Effector memory CD8-positive, alpha-beta T cell (primary cell): Measurements from ENCODE around the gene MAN2C1.

Experiments used
- ATAC-seq: fragments of 150-1000 bp; cut with Tn5 transposase; replicated peaks from 2 replicates; pipeline ENCODE4 v1.10.0; 2021; ENCODE audit warnings: mild to moderate bottlenecking, moderate library complexity
- DNase-seq, 3 experiments: peaks; one replicate each; pipeline ENCODE4 v3.0.0; 2021
- H3K27ac Mint-ChIP-seq, 2 donors: one replicate each; pipeline ENCODE4 v1.8.0; 2022; ENCODE audit warnings: mild to moderate bottlenecking in 2 of 2, mixed read lengths in 2 of 2, moderate library complexity in 2 of 2
- H3K27me3 Mint-ChIP-seq, 2 donors: one replicate each; pipeline ENCODE4 v1.8.0; 2022; ENCODE audit warnings: mixed read lengths in 2 of 2
- H3K36me3 Mint-ChIP-seq: one replicate; pipeline ENCODE4 v1.8.0; 2022; ENCODE audit warnings: mild to moderate bottlenecking, moderate library complexity, mixed read lengths; ENCODE audit not compliant: insufficient read depth
- H3K4me1 Mint-ChIP-seq, 2 donors: one replicate each; pipeline ENCODE4 v1.8.0; 2022; ENCODE audit warnings: low read depth in 2 of 2, mixed read lengths in 2 of 2
- H3K4me3 Mint-ChIP-seq, 2 donors: one replicate each; pipeline ENCODE4 v1.8.0; 2022; ENCODE audit warnings: mild to moderate bottlenecking in 2 of 2, mixed read lengths in 2 of 2, moderate library complexity in 2 of 2
- H3K9me3 Mint-ChIP-seq, 2 donors: one replicate each; pipeline ENCODE4 v1.8.0; 2022; ENCODE audit warnings: mixed read lengths in 2 of 2

The MAN2C1 gene

GRCh38 chr15:75367406-75367912 is 948 bp downstream of the MAN2C1 start:
- H3K27me3 Mint-ChIP-seq, result no peaks in the 10 kb centered on the region
- H3K27ac Mint-ChIP-seq, result peak overlapping the region; percentile 96 to 97
- peaks cover 16 to 19% of the 10 kb centered on the region in 2 donors for H3K4me1 Mint-ChIP-seq
- DNase-seq, result no peak
- H3K4me3 Mint-ChIP-seq, result peak overlapping the region; percentile 89 to 91
- no peak for ATAC-seq
- no peaks in the 10 kb centered on the region for H3K9me3 Mint-ChIP-seq
- peaks cover 42% of the 10 kb centered on the region for H3K36me3 Mint-ChIP-seq

GRCh38 chr15:75367006-75367405 is 1.4 kb downstream of the MAN2C1 start:
- DNase-seq, result no peak
- Mint-ChIP-seq H3K9me3 (no peaks in the 10 kb centered on the region), H3K4me3 (peak overlapping the region; percentile 89 to 91), H3K27me3 (no peaks in the 10 kb centered on the region), H3K36me3 (peaks cover 39% of the 10 kb centered on the region), H3K4me1 (peaks cover 16 to 19% of the 10 kb centered on the region in 2 donors), H3K27ac (peak overlapping the region; percentile 96 to 97)
- ATAC-seq, result no peak

GRCh38 chr15:75366163-75366562 is 2.2 kb downstream of the MAN2C1 start:
- no peaks in the 10 kb centered on the region for H3K27me3 Mint-ChIP-seq
- H3K4me1 Mint-ChIP-seq, result peaks cover 16 to 19% of the 10 kb centered on the region in 2 donors
- no peak overlapping the region for H3K4me3 Mint-ChIP-seq
- H3K9me3 Mint-ChIP-seq, result no peaks in the 10 kb centered on the region
- H3K27ac Mint-ChIP-seq, result no peak overlapping the region
- no peak for DNase-seq
- H3K36me3 Mint-ChIP-seq, result peaks cover 34% of the 10 kb centered on the region
- no peak for ATAC-seq

- H3K27ac Mint-ChIP-seq, result no peak overlapping the region
- peaks cover 15 to 24% of the 10 kb centered on the region in 2 donors for H3K4me1 Mint-ChIP-seq
- DNase-seq (no peak), ATAC-seq (no peak)
- no peak overlapping the region for H3K4me3 Mint-ChIP-seq
- no peaks in the 10 kb centered on the region for H3K27me3 Mint-ChIP-seq
- H3K36me3 Mint-ChIP-seq, result peaks cover 36% of the 10 kb centered on the region
- no peaks in the 10 kb centered on the region for H3K9me3 Mint-ChIP-seq
Observed at GRCh38 chr15:75364881-75365280, 3.5 kb downstream of the MAN2C1 start.

- Mint-ChIP-seq H3K9me3 (no peaks in the 10 kb centered on the region), H3K36me3 (peaks cover 33% of the 10 kb centered on the region), H3K4me1 (peaks cover 4 to 17% of the 10 kb centered on the region in 2 donors), H3K4me3 (no peak overlapping the region), H3K27me3 (no peaks in the 10 kb centered on the region), H3K27ac (peak overlapping the region; percentile 53 to 71)
- DNase-seq (no peak), ATAC-seq (no peak)
Observed at GRCh38 chr15:75363786-75364185, 4.6 kb downstream of the MAN2C1 start.

GRCh38 chr15:75362642-75363249 is 5.7 kb downstream of the MAN2C1 start:
- H3K27ac Mint-ChIP-seq, result peak overlapping the region in 1 of 2 donors; percentile 71

GRCh38 chr15:75361989-75362641 is 6.3 kb downstream of the MAN2C1 start:
- peaks cover 31% of the 10 kb centered on the region for H3K36me3 Mint-ChIP-seq
- H3K27ac Mint-ChIP-seq, result no peak overlapping the region
- H3K27me3 Mint-ChIP-seq, result no peaks in the 10 kb centered on the region
- no peak for ATAC-seq
- no peaks in the 10 kb centered on the region for H3K9me3 Mint-ChIP-seq
- peaks cover 0 to 8% of the 10 kb centered on the region in 2 donors for H3K4me1 Mint-ChIP-seq
- no peak for DNase-seq
- H3K4me3 Mint-ChIP-seq, result no peak overlapping the region

More at GRCh38 chr15:75362642-75363249, 5.7 kb downstream of the MAN2C1 start:
- Mint-ChIP-seq H3K9me3 (no peaks in the 10 kb centered on the region), H3K4me1 (peaks cover 0 to 12% of the 10 kb centered on the region in 2 donors), H3K4me3 (no peak overlapping the region), H3K27me3 (no peaks in the 10 kb centered on the region), H3K36me3 (peaks cover 31% of the 10 kb centered on the region)
- DNase-seq (no peak), ATAC-seq (no peak)

- Mint-ChIP-seq H3K4me1 (peaks cover 0 to 5% of the 10 kb centered on the region in 2 donors), H3K27ac (peak overlapping the region; percentile 12 to 60), H3K9me3 (no peaks in the 10 kb centered on the region), H3K4me3 (no peak overlapping the region), H3K36me3 (peaks cover 31% of the 10 kb centered on the region), H3K27me3 (no peaks in the 10 kb centered on the region)
- no peak for ATAC-seq
- DNase-seq, result no peak
Observed at GRCh38 chr15:75361361-75361988, 6.9 kb downstream of the MAN2C1 start.

- Mint-ChIP-seq H3K4me3 (no peak overlapping the region), H3K27ac (peak overlapping the region; percentile 13 to 60), H3K9me3 (no peaks in the 10 kb centered on the region), H3K4me1 (peaks cover 0 to 5% of the 10 kb centered on the region in 2 donors), H3K36me3 (peaks cover 25% of the 10 kb centered on the region), H3K27me3 (no peaks in the 10 kb centered on the region)
- DNase-seq (no peak), ATAC-seq (no peak)
Observed at GRCh38 chr15:75360856-75361255, 7.6 kb downstream of the MAN2C1 start.

- H3K4me1 Mint-ChIP-seq, result peaks cover 0 to 5% of the 10 kb centered on the region in 2 donors
- DNase-seq, result no peak
- peaks cover 21% of the 10 kb centered on the region for H3K36me3 Mint-ChIP-seq
- H3K4me3 Mint-ChIP-seq, result no peak overlapping the region
- no peaks in the 10 kb centered on the region for H3K27me3 Mint-ChIP-seq
- peak overlapping the region; percentile 13 to 60 for H3K27ac Mint-ChIP-seq
- no peak for ATAC-seq
- H3K9me3 Mint-ChIP-seq, result no peaks in the 10 kb centered on the region
Observed at GRCh38 chr15:75360391-75360790, 8.0 kb downstream of the MAN2C1 start.

- Mint-ChIP-seq H3K4me1 (peaks cover 0 to 6% of the 10 kb centered on the region in 2 donors), H3K27me3 (no peaks in the 10 kb centered on the region), H3K27ac (peak overlapping the region in 1 of 2 donors; percentile 13), H3K4me3 (no peak overlapping the region), H3K36me3 (peaks cover 20% of the 10 kb centered on the region), H3K9me3 (no peaks in the 10 kb centered on the region)
- ATAC-seq (no peak), DNase-seq (no peak)
Observed at GRCh38 chr15:75359537-75360250, 8.7 kb downstream of the MAN2C1 start.

- DNase-seq, result no peak
- ATAC-seq, result no peak
- Mint-ChIP-seq H3K9me3 (no peaks in the 10 kb centered on the region), H3K4me1 (peaks cover 0 to 7% of the 10 kb centered on the region in 2 donors), H3K27ac (no peak overlapping the region), H3K36me3 (peaks cover 20% of the 10 kb centered on the region), H3K27me3 (no peaks in the 10 kb centered on the region), H3K4me3 (no peak overlapping the region)
Observed at GRCh38 chr15:75358771-75359536, 9.5 kb downstream of the MAN2C1 start.
